GM19239 (cell line): ENCODE data around the gene LYRM4.

Source experiments
- DNase-seq: peaks from one replicate; pipeline ENCODE4 v3.0.0; 2011; ENCODE audit warnings: low spot score; ENCODE audit not compliant: insufficient read length
- FAIRE-seq: peaks from 2 replicates; lab custom pipeline; 2011; peaks lifted over from hg19 to GRCh38; lab: Jason Lieb, UNC

The LYRM4 gene

DNA sequence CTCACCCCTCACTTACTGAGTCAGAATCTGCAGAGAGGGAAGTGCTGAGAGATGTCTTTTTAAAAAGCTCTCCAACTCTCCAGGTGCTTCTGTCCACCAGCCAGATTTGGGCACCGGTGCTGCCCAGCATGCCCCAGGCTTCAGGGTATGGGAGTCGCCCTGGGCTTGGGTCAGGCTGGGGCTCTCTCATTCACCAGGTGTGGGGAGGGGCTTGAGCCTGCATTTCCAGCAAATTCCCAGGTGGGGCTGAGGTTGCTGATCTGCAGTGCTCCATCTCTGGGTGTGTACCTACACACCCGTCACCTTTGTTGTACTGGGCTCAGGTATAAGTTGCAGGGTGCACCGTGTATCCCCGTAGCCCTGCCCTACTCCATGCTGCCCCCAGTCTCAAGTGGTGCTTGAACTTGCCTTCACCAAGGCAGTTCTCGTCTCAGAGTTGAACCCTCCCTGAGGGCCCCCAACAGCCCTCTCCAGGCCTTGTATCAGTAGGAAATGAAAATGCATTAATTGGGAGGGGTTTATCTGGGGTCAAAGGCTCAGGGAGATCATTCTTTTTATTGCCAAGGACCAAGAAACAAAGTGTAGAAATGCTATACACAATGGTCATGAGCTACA, 152.1 kb downstream of the LYRM4 start:
- DNase-seq (no peak), FAIRE-seq (no peak)

DNA sequence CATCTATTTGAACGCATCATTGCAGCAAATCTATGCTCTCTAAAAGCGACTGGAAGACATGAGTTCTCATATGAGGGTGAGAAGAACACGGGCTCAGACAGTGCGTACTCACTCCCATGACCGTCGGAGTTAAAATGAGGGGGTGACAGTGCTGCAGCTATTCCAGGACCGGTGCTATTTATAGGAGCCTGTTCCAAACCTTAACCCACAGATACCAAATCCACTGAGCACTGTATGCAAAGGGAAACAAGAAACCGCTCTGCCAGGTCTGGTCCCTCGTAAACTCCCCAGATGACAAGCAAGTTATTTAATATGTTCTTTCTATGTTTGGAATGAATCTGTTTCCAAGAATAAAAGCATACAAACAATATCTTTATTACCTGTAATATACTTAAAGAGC, 152.7 kb downstream of the LYRM4 start:
- no peak for DNase-seq
- no peak for FAIRE-seq

DNA sequence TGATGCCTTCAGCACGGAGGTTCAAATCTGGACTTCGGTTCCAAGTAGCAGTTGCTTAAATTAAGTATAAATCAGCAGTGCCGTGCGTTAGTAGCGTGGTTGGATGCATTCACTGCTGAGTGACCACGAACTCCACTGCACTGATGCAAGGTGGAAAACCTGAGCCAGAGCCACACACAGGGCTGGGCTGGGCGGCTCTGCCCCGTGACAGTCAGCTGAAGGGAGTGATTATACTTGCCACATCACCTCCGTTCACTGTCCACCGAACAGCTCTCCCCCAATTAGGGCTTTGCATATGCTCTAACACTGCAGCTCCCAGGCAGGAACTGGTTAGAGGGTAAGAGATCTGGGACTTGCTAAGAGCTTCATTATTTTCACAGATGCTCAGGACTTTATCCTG, 153.4 kb downstream of the LYRM4 start:
- no peak for FAIRE-seq
- DNase-seq: no peak

GRCh38 chr6:5105146-5105545, 155.6 kb downstream of the LYRM4 start:
- DNase-seq (no peak), FAIRE-seq (no peak)

DNA sequence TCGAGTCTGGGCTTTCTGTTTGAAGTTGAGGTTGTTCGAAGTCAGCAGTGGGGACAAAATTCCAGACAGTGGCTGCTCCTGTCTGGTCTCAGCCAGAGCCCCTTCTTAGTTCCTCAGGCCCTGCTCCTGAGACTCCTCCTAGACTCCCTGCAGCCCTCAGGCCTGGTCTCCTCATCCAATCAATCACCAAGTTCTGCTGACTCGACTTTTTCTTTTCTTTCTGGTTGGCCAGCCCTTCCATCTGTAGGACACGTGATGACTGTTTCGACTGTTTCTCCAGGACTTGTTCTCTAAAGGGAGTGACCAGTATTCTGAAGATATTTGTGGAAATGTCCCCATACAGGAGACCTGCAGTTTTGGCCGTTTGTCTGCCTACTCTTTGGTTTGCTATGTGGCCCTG, 156.1 kb downstream of the LYRM4 start:
- FAIRE-seq: no peak
- DNase-seq: no peak

DNA sequence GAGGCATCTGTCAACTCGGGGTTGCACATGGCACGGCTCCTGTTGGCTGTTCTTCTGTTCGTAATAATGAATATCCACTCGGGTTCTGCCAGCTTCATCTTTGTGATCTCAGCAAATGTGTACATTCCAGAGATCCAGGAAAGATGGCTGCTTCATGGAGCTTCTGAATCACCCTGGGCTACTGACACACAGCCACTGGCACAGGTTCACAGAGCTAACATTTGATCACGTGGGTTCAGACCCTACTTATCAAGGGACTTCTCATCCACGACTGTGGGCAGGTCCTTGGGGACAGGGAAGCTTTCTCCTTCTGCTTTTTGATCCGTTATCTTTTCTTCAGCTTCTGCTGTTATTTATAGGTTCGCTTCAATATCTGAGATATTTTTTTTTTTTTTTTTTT, 157.5 kb downstream of the LYRM4 start:
- no peak for FAIRE-seq
- no peak for DNase-seq

GRCh38 chr6:5102267-5102970, 158.3 kb downstream of the LYRM4 start:
- FAIRE-seq: no peak
- DNase-seq: no peak

GRCh38 chr6:5100806-5101205, 159.9 kb downstream of the LYRM4 start:
- no peak for DNase-seq
- no peak for FAIRE-seq

- FAIRE-seq: no peak
- DNase-seq: no peak
Observed at GRCh38 chr6:5099537-5099936, 161.2 kb downstream of the LYRM4 start.

- DNase-seq (no peak), FAIRE-seq (no peak)
Observed at GRCh38 chr6:5098501-5099270, 162.1 kb downstream of the LYRM4 start.

DNA sequence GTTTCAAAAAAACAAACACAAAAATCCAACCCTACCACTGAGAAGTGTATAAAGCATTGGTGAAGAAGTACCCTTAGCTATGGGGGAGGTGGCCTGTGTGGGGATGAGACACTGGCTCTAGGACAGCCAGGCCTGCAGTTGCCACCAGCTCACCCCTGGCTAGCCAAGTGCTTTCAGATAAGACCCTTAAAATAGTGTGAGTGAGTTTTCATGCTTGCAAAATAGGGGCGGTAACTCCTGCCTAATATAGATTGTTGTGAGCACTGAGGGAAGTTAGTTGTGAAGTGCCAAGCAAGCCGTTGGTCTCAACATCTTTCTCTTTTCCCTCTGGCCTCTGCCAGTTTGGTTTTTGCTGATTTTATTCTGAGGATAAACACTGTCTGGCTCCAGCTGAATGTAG, 164.3 kb downstream of the LYRM4 start:
- FAIRE-seq: no peak
- DNase-seq: no peak

DNA sequence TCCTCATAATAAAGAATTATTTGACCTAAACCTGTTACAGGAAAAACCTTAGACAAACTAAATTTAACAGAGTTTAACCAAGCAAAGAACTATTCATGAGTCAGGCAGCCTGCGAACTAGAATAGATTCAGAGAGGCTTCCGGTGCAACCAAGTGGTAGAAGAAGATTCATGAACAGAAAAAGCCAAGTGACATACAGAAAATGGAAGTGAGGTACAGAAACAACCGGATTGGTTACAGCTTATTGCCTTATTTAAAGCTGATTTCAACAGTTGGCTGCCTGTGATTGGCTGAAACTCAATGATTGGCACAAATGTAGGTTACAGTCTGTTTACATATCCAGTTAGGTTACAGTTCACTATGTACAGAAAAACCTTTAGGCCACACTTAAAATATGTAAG, 165.5 kb downstream of the LYRM4 start:
- no peak for FAIRE-seq
- peak; percentile 37 for DNase-seq

DNA sequence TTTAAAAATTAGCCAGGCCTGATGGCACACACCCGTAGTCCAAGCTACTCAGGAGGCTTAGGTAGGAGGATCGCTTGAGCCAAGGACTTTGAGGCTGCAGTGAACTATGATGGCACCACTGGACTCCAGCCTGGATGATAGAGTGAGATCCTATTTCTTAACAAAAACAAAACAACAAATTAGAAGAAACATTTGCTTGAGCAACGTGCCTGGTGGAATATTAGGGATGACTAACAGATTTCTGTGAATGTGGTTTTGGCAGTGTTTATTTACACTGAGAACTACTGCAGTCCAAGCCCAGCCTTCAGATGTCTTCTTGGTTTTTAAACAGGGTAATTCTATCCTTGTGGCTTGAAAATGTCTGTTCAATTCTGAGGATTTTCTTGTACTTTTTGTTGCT, 166.4 kb downstream of the LYRM4 start:
- FAIRE-seq (no peak), DNase-seq (no peak)

- DNase-seq (no peak), FAIRE-seq (no peak)
Observed at GRCh38 chr6:5093231-5094015, 167.3 kb downstream of the LYRM4 start.

GRCh38 chr6:5091210-5092069, 169.3 kb downstream of the LYRM4 start:
- FAIRE-seq: no peak

DNA sequence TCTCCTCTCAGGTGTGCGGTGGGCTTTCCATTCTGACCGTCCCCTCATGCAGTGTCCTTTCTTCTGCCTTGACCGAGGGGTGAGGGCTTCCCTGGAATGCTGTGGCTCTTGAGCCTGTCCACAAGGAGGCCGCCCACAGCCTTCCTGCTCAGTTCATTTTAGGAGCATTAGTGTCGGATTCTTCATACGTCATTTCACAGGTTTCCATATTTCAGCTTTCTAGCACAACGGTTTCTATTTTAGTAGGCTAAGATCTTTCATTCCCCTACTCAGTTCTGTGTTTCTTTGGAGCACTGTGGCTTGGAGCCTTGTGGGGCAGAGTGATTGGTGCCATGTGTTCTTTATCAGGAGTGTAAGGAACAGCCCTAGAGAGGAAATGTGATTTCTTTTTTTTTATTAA, 170.1 kb downstream of the LYRM4 start:
- DNase-seq (no peak), FAIRE-seq (no peak)

More at GRCh38 chr6:5091210-5092069, 169.3 kb downstream of the LYRM4 start:
- no peak for DNase-seq

GRCh38 chr6:5089481-5090438, 171.0 kb downstream of the LYRM4 start:
- DNase-seq (no peak), FAIRE-seq (no peak)

DNA sequence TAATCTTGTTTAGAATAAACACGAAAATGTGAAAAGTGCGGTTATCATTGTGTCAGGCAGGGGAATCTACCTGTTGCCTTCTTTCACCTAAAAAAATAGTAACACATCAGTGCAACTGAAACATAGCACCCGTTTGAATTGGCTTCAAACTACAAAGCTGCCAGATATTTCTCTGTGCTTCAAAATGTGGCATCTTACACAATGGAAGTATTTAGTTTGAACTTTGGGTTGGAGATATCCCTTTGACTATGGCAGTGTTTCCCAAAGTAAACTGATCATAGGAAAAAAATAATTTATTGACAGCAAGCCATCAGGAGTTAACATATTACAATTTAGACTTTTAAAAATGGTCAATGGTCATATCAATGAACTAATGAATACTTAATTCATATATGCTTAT, 172.0 kb downstream of the LYRM4 start:
- no peak for DNase-seq
- no peak for FAIRE-seq

GRCh38 chr6:5087389-5087788, 173.4 kb downstream of the LYRM4 start:
- DNase-seq: no peak
- no peak for FAIRE-seq
